Stimulated activated CD4-positive, alpha-beta T cell treated with anti-CD3 and anti-CD28 coated beads, Interleukin-1b, Interleukin-23, amount 100 ng/mL, for 48 hours (primary cell): ENCODE data around the gene PSMB2.
A peak's percentile ranks its signal among the peaks of the same experiment; 100 is the strongest.
"Not testable (repeated sequence)": the region's sequence is repeated elsewhere in the genome, so short reads cannot be mapped to it uniquely, and the experiment has no call there.

ENCODE experiments used
- DNase-seq: peaks from one replicate; pipeline ENCODE4 v3.0.0-alpha.2; 2020

Gene PSMB2

DNA sequence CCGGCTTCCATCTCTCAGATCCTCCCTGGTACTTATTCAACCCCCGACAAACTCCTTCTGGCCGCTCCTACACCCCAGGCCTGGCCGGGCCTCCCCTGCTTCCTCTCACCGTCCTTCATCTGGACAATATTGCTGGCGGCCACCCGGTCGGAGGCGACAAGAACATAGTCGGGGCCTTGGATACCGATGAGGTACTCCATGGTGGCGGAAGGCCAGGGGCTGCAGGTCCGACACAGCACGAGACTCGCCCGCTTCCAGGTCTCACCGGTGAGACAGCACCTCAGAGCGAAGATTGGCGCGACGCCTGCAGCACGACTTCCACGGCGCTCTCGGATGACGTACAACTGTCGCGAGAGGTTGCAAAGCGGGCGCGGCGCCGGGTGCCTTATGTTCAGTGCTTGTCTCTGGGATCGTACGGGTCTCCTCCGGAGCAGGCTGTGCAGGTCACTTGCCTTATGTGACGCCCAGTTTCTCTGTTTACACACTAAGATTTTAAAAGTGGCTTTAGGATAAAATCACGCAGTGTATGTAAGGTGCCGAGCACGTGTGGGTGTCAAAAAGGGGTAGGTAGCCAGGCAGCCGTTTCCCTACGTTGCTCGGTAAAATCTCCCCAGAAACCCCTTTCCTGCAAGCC, at the start of gene PSMB2:
TSS of gene PSMB2 (minus strand) at position 294 of the 634 bp plus-strand sequence. CDS start at position 200, 94 bp downstream.
- peak; percentile 96 for DNase-seq

GRCh38 chr1:35691080-35691479, 49.8 kb upstream of the PSMB2 start:
- DNase-seq: no peak

DNA sequence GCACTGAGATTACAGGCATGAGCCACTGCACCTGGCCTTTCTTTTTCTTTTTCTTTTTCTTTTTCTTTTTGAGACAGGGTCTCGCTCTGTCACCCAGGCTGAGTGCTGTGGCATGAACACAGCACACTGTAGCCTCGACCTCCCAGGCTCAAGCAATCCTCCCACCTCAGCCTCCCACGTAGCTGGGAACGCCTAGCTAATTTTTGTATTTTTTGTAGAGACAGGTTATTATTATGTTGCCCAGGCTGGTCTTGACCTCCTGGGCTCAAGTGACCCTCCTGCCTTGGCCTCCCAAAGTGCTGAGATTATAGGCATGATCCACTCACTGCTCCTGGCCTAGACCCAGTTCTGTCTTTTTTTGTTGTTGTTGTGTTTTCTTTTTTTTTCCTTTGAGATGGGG, 48.8 kb upstream of the PSMB2 start:
- not testable (repeated sequence) for DNase-seq

DNA sequence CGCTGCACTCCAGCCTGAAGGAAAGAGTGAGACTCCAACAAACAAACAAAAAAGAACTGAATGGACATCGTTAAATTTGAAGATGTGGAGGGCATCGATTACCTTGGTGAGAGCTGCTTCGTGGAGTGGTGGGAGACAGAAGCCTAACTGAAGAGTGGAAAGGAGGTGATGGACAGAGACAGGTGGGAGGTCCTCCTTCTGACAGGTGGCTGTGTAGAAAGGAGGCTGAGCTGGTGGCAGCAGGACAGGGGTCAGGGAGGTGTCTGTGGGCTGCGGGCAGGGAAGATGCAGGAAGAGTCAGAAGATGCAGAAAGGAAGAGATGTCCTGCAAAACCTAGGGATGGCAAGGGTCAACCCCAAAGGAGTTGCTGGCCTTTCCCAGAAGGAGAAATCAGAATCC, 46.8 kb upstream of the PSMB2 start:
- DNase-seq: no peak

- DNase-seq: no peak
These were observed 41.7 kb upstream of the PSMB2 start for GRCh38 chr1:35683012-35683411.

- no peak for DNase-seq
These were observed 38.9 kb upstream of the PSMB2 start for GRCh38 chr1:35680271-35680670.

DNA sequence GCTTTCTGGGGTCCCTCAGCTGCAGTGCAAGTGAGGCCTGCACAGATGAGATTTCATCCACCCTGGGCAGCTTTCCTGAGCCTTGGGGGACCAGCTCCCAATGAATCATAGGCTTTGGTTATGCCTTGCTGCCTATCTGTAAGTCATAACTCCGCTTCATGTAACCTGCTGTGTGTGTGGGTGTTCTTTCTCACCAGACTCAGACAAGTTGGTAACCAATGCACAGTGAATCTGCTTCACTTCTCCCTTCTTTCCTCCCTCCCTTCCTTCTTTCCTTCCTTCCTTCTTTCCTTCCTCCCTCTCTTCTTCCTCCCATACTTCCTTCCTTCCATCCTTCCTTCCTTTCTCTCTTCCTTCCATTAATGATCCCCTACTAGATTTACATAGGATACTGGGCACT, 34.4 kb upstream of the PSMB2 start:
- no peak for DNase-seq

DNA sequence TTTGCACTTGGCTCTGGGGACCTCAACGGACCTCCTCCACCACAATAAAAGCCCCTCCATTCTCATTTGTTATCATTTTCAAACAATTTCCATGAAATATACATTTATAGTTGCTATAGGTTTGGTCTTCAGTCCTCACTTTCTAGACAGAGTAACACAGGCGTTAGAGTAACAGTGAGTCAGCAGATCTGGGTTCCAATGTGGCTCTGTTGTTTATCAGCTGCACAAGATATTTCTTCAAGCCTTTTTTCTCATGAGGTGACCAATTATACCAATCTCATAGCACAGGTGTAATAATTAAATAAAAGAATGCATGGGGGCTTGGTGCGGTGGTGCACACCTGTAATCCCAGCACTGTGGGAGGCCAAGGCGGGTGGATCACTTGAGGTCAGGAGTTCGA, 32.8 kb upstream of the PSMB2 start:
- no peak for DNase-seq

GRCh38 chr1:35672116-35672515, 30.8 kb upstream of the PSMB2 start:
- no peak for DNase-seq

- no peak for DNase-seq
These were observed 27.2 kb upstream of the PSMB2 start for GRCh38 chr1:35668506-35668905.

DNA sequence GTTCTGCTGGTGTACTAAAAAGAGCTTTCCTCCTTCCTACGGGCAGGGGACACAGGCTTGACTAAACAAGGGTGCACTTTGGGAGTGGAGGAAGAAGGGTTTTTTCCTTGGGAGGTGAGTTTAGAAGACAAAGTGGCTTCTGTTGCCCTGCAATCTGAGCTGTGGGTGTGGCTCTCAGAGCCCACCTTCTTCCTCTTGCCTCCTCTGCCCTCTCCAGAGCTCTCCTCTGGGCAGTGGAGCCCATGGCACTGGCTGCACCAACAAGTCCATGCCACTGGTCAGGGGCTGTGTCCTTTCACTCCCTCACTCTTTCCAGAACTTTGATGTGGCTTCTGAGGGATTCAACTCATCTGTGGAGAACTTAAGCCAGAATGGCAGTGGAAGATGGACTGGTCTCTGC, 25.6 kb upstream of the PSMB2 start:
- DNase-seq: no peak

DNA sequence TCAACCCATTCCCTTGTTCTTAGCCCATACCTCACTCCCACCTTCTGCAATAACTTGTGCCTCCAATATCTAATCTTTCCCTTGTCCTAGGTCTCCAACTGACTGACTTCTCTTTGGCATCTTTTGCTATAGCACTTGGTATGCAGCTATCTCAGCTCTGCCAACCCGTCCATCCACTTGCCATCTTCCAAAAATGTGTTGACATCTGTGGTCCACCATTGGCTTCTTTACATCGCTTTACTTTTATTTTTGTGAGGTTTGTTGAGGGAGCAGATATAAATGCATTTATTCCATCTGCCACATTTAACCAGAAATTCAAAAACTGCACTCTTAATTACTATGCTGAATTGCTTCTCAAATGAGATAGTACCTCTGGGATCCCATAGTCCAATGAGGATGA, 24.9 kb upstream of the PSMB2 start:
- DNase-seq: no peak

DNA sequence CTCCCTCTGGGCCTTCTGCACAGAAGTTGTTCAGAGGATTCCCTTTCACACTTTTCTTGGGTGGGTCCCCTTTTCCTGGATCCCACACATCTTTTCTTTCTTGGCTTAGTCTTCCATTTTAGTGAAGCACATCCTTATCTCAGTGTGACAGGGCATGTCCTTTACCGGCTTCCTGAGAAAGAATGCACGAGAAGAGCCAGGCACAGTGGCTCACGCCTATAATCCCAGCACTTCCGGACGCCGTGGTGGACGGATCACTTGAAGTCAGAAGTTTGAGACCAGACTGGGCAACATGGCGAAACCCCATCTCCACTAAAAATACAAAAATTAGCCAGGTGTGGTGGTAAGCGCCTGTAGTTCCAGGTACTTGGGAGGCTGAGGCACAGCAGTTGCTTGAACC, 22.1 kb upstream of the PSMB2 start:
- no peak for DNase-seq

DNA sequence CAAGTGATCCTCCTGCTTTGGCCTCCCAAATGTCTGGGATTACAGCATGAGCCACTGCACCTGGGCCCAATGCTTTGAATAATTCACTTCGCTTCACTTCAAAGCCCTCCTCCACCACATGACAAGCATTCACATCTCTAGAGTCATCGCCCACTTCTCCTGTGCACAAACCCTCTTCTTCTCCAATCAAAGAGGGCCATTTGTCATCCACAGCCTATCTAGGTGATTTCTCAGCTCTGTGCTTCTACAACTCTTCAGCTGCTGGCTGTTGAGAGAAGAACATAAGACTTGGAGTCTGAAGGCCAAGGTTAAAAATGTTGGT, 20.1 kb upstream of the PSMB2 start:
- DNase-seq: no peak

DNA sequence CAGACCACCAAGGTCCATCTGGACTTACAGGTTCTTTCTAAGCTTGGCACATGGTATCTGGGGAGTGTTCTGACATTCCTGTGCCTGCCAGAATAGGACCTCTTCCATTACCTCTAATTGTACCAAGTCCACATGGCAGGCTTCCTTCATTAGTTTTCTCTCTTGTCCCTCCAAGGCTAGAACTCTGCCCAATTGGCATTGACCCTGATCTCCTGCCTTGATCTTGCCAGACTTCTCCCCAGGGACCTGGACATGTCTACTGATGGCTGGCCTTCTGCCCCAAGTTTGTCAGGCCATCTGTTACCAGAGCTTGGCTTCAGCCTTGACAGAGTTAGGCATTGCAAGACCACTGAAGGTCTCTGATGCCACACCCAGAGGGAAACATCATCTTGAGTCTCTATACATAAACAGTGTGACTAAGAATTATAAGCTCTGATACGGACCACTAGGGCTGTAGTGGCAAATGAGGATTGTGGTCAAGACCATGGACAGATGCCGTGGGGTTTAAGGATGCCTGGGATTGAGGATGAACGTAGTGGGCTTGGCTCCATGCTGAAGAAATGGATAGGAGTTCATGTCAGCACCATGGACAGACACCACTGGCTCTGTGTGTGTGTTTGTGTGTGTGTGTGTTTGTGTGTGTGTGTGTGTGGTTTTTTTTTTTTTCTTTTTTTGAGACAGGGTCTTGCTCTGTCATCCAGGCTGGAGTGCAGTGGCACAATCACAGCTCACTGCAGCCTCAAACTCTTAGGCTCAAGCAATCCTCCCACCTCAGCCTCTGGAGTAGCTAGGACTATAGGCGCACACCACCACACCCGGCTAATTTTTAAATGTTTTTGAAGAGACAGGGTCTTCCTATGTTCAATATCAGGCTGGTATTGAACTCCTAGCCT, 19.5 kb upstream of the PSMB2 start:
- DNase-seq: no peak

DNA sequence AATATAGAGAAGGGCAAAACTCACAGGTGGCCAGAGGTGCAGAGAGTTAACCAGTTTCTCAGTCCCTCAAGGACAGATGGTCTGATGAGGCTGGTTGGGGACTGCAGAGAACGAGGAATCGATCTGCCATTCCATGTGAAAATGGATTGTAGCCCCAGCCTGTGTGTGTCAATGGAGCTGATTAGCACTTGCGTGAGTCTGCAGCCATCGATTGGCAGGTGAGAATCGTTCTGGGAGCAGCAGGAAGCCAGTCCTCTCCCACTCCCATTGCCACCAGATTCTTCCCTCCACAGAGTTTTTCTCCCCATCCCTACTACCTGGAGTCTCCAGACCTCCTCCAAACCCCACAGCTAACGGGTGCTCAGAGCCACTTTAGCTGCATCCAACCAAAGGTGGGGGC, 18.3 kb upstream of the PSMB2 start:
- no peak for DNase-seq

- DNase-seq: no peak
These were observed 16.5 kb upstream of the PSMB2 start for GRCh38 chr1:35657851-35658250.

DNA sequence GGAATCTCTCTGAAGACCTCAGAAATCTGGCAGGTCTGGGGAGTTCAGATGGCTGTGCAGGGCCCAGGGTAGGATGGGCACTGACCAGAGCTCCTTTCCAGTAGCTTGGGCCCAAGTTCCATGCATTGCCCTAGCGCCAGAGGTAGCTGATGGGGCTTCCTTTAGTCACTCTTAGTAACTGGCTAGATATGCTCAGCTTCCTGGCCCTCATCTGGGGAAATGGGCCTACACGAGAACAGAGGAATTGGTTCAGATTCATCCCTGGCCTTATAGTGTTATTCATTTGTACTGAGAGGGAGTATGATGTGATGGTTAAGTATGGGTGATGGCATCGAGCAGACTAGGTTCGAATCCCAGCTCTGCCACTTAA, 15.5 kb upstream of the PSMB2 start:
- no peak for DNase-seq

DNA sequence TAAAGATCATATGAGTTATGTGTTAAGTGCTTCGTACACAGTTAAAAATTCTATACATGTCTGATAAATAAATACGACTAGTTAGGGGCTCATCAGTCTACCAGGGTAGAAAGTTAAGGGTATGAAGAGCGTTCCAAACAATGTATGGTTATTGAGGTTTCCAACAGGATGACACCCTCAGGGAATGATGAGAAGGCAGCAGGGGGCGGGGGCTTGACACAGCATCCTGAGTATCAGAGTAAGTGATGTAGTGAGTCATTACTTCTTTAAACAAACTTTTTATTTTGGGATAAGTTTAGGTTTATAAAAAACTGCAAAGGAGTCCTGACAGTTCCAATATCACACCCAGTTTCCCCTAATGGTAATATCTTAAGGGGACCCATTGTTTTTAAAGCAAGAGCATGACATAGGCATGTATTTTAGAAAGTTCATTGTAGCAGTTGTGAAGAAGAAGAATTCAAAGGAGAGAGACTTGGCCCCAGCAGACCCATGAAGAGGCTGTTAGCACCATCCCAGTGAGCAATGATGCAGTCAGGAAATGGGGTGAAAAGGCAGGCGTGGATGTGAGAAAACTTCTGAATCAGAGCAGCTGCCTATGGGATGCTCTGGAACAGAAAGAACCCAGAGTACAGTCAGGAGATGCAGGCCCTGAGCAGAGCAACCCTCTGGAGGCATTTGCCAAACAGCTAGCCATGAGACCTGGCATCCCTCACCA, 15.0 kb upstream of the PSMB2 start:
- DNase-seq: no peak

- DNase-seq: no peak
These were observed 13.9 kb upstream of the PSMB2 start for GRCh38 chr1:35655196-35655595.

- no peak for DNase-seq
These were observed 9.1 kb upstream of the PSMB2 start for GRCh38 chr1:35650416-35650815.

GRCh38 chr1:35646043-35646442, 4.7 kb upstream of the PSMB2 start:
- no peak for DNase-seq

DNA sequence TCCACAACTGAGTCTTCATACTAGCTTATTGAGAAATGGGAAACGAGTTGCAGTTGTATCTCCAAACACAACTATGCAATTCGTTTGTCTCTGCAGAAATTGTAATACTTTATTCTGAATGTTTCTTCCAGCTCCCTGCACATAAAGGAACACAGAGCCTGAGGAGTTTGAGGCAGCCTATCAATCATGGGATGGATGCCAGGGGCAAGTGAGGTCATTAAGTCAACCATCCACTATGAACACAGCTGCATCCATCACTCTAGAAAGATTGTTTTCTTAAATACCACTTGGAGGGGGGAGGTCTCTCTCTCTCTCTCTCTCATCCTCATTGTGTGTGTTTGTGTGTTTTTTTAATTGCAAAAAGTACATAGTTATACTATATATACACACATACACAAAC, 2.9 kb upstream of the PSMB2 start:
- DNase-seq: no peak

GRCh38 chr1:35642471-35642955, 1.2 kb upstream of the PSMB2 start:
- peak; percentile 19 for DNase-seq
